GM12892 (cell line): ENCODE measurements around the gene USP53.

Experiments used
- POLR2A ChIP-seq: IDR thresholded peaks from 2 replicates; pipeline ENCODE4 v1.6.1; 2011; ENCODE audit warnings: low read depth, low read length, control low read depth
- TAF1 ChIP-seq: IDR thresholded peaks from 2 replicates; pipeline ENCODE4 v1.6.1; 2011; ENCODE audit warnings: low read depth, mild to moderate bottlenecking, control low read depth, low read length, borderline replicate concordance

GRCh38 chr4:119238068-119238722 is 25.7 kb downstream of the USP53 start:
- TF ChIP-seq POLR2A (no peak), TAF1 (no peak)
